Measurements from ENCODE around the gene ZNF83. TPM values are rescaled to one million over a fixed set of nuclear protein-coding genes. Genes with fewer than 3 reads are reported as not detected.
"Not testable (repeated sequence)": the region's sequence is repeated elsewhere in the genome, so short reads cannot be mapped to it uniquely, and the experiment has no call there.

The ZNF83 gene
- 68.6 TPM for total RNA-seq

DNA sequence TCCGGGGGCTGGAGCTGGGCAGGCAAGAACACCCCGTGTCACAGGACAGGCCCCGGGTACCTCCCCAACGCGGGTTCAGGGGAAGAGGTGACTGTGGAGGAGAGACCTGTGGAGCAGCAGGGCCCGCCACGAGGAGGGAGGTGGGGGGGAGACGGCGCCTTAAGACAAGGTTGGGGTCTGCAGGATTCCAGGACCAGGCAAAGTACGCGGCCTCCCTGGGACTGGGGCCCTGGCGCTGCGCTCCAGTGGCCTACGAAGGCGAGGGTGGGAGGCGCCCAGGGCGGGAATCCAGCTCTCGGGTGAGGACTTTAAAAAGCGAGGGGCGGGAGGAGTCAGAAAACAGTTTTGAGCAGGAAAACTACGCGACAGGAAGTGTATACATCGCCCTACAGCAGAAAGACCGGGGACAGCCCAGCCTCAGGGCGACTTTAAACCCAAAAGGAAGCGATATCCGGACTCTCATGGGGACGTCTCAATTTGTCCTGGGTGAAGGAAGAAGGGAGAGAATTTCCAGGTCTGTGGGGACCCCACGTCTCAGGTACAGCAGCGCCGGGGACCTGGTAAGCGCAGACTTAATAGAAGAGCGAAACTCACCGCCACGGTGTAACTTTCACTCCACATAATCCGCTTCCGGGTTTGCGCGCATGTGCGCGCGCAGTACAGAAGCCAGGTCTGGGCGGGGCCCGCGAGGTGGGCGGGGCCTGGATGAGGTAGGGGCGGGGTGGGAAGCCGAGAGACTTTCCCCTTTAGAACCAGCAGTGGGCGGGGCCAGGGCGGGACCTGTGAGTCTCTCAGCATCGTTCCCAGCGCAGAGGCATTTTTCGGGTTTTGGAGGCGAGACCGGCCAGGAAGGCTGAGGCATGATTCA is at the start of gene ZNF83:
Gene ZNF83 (minus strand): TSS at position 638 of the 868 bp plus-strand sequence.
- peak; percentile 98 for DNase-seq (ENCODE audit: low spot score)
- intact Hi-C loops (cut with DNase I): no loop called here
- peak; percentile 100 for ATAC-seq

DNA sequence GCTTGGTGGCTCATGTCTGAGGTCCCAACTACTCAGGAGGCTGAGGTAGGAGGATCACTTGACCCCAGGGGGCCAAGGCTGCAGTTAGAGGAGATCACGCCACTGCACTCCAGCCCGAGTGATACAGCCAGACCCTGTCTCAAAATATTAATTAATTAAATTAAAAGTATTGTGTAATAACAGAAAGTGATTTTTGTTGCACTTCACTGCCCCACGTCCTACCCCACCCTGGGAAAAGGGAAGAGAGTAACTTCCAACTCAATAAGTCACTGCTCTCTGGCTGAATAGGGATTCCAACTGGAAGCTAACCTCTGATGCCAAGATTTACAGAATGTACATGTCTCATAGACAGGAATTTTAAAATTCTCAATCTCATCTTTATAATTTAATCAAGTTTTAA is 49.5 kb upstream of the ZNF83 start:
- no peak for DNase-seq (ENCODE audit: low spot score)
- intact Hi-C loops (cut with DNase I): loop anchor here (10.0 kb wide), 1 partner anchor 83 kb away; no protein-coding TSS in a partner anchor

DNA sequence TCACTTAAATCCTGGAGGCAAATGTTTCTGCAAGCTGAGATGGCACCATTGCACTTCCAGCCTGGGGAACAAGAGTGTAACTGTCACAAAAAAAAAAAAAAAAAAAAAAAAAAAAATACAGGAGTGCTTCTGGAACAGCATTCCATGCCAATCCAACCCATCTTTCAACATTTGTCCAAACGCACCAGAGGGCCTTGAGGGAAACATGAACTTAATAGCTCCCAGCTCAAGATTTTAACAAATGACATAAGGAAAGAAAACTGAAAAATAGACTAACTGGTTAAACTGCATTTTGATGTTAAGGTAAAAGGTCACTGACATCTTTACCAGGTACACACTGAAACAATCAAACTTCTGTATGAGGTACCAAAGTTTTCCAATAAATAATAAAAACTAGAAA is 47.7 kb upstream of the ZNF83 start:
- DNase-seq (ENCODE audit: low spot score): no peak
- intact Hi-C loops (cut with DNase I): loop anchor here (10.0 kb wide), 1 partner anchor 81 kb away; no protein-coding TSS in a partner anchor
- no peak for ATAC-seq

More for the DNA sequence above, 49.5 kb upstream of the ZNF83 start:
- no peak for ATAC-seq

DNA sequence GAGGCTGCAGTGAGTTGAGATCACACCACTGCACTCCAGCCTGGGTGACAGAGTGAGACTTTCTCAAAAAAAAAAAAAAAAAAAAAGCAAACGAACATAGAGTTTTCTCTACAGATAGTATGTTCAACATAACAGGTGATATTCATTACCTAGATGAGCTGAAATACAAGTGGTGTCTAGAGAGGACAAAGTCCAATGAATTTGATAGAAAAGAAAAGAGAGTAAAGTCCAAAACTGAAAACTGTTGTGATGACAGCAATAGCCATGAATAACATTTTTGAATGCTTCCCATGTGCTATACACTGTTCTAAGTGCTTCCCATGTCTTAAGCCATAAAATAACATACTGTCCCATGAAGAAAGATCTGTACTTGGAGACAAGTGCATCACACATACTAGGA is 43.1 kb upstream of the ZNF83 start:
- not testable (repeated sequence) for DNase-seq (ENCODE audit: low spot score); ATAC-seq
- intact Hi-C loops (cut with DNase I): loop anchor here (10.0 kb wide), 1 partner anchor 76 kb away; no protein-coding TSS in a partner anchor

DNA sequence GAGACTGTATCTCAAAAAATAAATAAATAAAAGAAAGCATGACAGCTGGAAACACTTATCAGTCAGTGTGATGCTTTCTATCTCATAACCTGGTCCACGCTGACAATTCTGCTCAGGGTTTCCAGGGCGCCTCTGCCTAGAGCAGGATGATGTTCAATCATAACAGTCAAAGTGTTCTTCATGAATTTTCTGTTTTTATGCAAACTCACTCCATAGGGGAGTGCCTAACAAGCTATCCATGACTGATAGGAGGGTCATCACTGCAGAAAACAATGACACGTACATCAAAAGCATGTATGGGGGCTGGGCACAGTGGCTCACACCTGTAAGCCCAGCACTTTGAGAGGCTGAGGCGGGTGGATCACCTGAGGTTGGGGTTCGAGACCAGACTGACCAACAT is 41.4 kb upstream of the ZNF83 start:
- ATAC-seq: no peak
- intact Hi-C loops (cut with DNase I): no loop called here
- no peak for DNase-seq (ENCODE audit: low spot score)

DNA sequence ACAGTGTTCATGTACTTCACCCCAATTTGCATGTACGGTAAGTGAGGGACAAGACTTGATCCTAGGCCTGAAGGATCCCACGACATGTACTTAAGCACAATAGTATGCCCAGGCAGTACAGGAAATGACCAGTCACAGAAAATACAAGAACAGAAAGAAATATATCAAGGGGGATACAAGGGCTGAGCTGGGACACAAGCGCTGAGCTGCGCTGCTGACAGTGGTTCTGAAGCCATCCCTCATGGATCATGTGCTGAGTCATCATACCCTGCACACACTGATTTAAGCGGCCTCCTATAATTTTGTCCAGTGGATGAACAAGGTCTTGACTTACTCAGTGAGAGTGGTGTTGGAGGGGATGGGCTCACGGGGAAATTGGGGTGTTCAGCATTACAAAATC is 37.1 kb upstream of the ZNF83 start:
- DNase-seq (ENCODE audit: low spot score); intact Hi-C loops (cut with DNase I); ATAC-seq: not testable (repeated sequence)

DNA sequence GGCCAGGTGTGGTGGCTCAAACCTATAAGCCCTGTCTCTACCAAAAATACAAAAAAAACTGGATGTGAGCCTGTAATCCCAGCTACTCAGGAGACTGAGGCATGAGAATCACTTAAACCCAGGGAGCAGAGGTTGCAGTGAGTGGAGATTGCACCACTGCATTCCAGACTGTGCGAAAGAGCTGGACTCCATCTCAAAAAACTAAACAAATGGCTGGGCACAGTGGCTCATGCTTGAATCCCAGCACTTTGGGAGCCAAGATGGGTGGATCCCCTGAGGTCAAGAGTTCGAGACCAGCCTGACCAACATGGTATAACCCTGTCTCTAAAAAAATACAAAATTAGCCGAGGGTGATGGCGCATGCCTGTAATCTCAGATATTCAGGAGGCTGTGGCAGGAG is 34.9 kb upstream of the ZNF83 start:
- ATAC-seq: no peak
- no peak for DNase-seq (ENCODE audit: low spot score)
- intact Hi-C loops (cut with DNase I): no loop called here

DNA sequence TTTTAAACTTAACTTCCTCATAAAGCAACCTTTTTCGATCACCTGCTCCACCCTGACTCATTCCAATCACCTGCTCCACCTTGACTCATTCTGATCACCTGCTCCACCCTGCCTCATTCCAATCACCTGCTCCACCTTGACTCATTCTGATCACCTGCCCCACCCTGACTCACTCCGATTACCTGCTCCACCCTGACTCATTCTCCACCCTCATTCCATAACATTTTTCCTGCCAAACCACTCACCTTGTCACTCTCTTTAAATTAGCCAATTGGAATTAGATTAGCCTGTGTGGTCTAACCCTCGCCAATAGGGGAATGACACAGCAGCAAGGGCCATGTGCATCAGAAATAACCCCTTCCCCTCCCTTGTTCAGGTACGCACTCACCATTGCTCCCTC is 31.9 kb upstream of the ZNF83 start:
- DNase-seq (ENCODE audit: low spot score) (no peak), ATAC-seq (no peak)
- intact Hi-C loops (cut with DNase I): no loop called here

DNA sequence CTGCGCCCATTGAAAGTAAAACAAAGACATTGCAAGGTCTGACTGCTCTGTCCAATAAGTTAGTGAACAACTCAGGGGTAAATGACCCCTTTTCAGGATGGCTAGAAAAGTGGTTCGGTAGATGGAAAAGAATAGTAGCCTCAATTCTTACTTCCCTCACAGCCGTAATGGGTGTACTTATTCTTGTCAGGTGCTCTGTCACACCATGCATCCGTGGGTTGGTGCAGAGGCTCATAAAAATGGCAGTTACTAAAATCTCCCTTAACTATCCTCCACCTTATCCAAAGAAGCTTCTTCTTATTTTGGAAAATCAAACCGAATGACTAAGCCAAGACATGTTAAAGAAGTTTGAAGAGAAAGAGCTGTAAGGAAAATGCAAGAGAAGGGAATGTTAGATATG is 31.4 kb upstream of the ZNF83 start:
- ATAC-seq: no peak
- intact Hi-C loops (cut with DNase I): no loop called here
- no peak for DNase-seq (ENCODE audit: low spot score)

DNA sequence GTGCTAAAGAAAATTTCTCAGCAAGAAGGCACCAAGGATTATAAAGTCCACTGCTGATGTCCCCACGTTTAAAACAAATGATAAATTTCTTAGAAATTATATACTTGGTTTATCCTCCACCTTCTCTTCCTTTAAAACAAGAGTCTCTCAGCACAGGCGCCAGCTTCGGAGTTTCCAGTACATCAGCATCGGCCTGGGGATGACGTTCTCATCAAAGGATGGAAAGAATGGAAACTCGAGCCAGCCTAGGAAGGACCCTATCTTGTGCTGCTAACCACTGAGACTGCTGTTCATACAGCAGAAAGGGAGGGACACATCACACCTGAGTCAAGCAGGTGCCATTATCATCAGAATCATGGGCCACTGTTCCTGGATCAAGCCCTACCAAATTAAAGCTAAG is 29.8 kb upstream of the ZNF83 start:
- no peak for ATAC-seq
- intact Hi-C loops (cut with DNase I): no loop called here
- no peak for DNase-seq (ENCODE audit: low spot score)

DNA sequence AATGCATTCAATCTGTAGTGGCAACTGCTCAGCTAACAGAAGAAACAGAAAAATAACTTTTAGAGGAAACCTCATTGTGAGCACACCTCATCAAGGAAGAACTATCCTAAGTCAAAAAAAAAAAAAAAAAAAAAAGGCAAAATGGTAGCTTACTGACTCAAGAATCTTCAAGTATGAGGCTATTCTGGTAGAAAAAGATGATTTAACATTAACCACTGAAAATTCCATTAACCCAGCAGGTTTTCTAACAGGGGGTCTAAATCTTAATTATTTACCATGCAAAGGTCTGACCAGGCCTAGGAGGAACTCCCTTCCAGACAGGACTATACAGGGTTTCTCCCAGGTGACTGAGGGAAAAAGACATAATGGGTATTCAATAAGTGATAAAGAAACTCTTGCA is 28.4 kb upstream of the ZNF83 start:
- ATAC-seq (no peak), DNase-seq (ENCODE audit: low spot score) (no peak)
- intact Hi-C loops (cut with DNase I): no loop called here

DNA sequence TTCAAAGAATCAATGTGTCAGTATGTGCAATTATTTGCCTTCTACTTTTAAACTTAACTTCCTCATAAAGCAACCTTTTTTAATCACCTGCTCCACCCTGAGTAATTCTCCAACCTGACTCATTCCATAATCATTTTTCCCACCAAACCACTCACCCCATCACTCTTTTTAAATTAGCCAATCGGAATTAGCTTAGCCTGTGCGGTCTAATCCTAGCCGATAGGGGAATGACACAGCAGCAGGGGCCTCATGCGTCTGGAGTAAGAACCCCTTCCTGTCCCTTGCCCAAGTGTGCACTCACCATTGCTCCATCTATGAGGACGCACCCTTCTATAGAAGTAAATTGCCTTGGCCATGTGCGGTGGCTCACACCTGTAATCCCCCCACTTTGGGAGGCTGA is 27.4 kb upstream of the ZNF83 start:
- DNase-seq (ENCODE audit: low spot score) (no peak), ATAC-seq (no peak)
- intact Hi-C loops (cut with DNase I): no loop called here

DNA sequence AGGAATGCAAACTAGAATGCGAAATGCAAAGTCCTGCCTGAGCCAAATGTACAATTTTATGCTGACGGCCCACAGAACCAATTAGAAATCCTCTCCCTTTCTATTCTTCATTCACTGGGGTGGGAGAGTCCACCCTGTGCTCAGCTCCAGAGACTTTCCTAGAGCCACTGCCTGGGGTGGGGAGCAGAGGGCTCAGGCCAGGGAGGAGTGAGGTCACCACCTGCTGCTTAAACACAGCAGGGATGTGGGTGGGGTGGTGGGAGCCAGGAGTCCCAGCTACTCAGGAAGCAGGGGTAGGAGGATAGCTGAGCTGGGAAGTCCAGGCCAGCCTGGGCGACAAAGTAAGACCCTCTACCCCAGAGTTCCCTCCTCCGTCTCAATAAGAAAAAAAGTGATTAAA is 26.9 kb upstream of the ZNF83 start:
- intact Hi-C loops (cut with DNase I): no loop called here
- DNase-seq (ENCODE audit: low spot score) (no peak), ATAC-seq (no peak)

DNA sequence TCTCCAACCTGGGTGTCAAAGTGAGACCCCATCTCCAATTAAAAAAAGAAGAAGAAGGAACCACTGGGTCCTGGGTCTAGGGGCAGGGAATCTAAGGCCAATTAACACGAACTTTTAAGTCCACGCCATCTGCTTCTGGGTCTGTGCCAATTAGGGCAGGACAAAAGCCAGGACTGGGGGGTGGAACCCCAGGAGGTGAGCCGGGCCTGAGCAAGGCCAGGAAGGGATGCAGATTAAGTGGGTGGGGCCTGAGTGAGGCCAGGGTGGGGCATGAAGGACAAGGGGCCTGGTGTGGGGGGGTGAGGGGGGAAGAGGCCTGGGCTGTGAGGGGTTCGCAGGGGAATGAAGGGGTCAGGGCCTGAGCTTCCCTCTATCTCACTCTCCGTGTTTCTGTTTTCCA is 26.3 kb upstream of the ZNF83 start:
- DNase-seq (ENCODE audit: low spot score) (no peak), ATAC-seq (no peak)
- intact Hi-C loops (cut with DNase I): no loop called here

DNA sequence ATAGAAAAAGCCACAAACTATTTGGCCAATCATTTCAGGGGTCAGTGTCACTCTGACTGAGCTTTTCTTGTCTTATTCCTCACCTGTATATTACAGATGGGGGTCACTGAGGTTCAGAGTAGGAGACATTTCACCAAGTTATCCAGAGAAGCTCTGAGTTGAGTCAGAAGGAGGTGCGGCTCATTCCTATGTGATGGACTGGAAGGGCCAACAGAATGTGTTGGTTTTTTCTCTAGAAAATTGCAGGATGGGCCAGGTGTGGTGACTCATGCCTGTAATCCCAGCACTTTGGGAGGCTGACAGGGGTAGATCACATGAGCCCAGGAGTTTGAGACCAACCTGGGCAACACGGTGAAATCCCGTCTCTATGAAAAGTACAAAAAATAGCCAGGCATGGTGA is 24.5 kb upstream of the ZNF83 start:
- ATAC-seq (no peak), DNase-seq (ENCODE audit: low spot score) (no peak)
- intact Hi-C loops (cut with DNase I): no loop called here

DNA sequence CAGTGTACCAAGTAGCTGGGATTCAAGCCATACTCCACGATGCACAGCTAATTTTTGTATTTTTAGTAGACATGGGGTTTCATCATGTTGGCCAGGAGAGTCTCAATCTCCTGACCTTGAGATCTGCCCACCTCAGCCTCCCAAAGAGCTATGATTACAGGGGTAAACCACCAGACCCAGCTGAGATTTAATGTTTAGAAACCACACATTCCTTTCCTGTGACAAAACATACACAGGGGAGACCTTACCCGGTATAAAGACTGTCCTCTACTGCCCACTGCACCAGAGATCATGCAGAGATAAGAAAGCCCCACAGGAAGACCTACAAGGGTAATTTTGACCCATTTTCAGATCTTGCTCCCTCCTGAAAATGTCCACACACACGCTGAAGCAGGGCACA is 22.8 kb upstream of the ZNF83 start:
- DNase-seq (ENCODE audit: low spot score) (no peak), ATAC-seq (no peak)
- intact Hi-C loops (cut with DNase I): no loop called here

DNA sequence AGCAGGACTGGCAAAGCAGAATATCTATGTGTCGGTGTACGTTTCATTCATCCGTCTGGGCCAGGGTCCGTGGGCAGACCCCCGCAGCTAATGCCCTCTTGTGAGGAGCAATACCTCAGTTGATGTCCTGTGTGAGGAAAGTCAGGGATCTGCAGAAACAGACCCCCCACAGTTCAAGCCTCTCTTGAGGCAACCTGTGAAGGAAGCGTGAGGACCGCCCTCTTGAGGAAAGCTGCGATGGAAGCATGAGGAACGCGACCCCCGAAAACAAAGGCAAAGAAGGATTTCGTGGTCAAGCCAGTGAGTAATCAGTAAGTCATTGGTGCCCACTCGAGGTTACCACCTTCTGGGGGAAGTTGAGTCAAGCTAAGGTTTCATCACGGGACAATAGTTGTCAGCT is 20.9 kb upstream of the ZNF83 start:
- intact Hi-C loops (cut with DNase I): no loop called here
- DNase-seq (ENCODE audit: low spot score): no peak
- ATAC-seq: no peak

DNA sequence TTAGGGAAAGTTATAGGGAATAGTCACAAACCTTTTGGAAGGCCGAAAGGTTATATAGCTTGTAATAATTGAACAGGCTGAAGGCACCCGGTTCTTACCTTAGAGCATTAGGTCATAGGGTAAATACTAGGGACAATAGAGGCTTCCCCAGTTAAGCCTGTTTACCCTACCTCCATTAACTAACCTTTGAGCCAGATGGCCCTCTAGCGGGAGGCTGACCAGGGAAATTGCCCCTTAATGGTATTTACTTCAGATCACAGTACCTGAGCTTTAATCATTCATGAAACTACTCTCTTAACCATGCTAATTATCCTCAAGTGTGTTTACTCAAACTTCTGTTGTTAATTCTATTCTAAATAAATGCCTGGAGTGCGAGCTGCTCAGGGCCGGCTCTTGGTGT is 20.4 kb upstream of the ZNF83 start:
- DNase-seq (ENCODE audit: low spot score) (no peak), ATAC-seq (no peak)
- intact Hi-C loops (cut with DNase I): no loop called here

DNA sequence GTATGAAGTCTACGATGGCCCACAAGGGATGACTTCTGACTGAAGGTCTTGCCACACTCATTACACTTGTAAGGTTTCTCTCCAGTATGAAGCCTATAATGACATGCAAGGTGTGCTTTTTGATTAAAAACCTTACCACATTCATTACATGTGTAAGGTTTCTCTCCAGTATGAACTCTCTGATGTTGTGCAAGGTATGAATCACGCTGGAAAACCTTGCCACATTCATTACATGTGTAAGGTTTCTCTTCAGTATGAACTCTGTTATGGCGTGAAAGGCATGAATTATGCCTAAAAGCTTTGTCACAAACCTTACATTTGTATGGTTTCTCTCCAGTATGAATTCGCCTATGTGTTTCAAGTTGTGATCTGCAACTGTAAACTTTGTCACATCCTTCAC is 15.0 kb upstream of the ZNF83 start:
- ATAC-seq (no peak), DNase-seq (ENCODE audit: low spot score) (no peak)
- intact Hi-C loops (cut with DNase I): no loop called here

DNA sequence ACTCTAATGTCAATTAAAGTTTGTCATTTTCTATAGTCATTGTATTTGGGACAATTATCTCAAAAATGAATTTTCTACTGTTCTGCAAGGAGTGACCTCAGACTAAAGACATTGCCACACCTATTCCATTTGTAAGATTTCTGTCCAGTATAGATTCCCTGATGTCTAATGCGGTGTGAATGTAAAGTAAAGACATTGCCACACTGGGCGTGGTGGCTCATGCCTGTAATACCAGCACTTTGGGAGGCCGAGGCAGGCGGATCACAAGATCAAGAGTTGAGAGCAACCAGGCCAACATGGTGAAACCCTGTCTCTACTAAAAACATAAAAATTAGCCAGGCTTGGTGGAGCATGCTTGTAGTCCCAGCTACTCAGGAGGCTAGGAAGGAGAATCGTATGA is 13.8 kb upstream of the ZNF83 start:
- ATAC-seq (no peak), DNase-seq (ENCODE audit: low spot score) (no peak)
- intact Hi-C loops (cut with DNase I): no loop called here

All from sciatic nerve (tissue), 2 donors.